Mesothelial cell of epicardium (in vitro differentiated cells): Measurements from ENCODE around the gene MYOF. TPM values are rescaled to one million over a fixed set of nuclear protein-coding genes. Genes with fewer than 3 reads are reported as not detected.
A peak's percentile ranks its signal among the peaks of the same experiment; 100 is the strongest.

Source experiments
- DNase-seq, 2 experiments: peaks; one replicate each; pipeline ENCODE4 v3.0.0; 2021; ENCODE audit warnings: low spot score in 2 of 2; ENCODE audit not compliant: unreplicated experiment in 2 of 2
- H3K27ac Mint-ChIP-seq: 2 replicates; pipeline ENCODE4 v1.8.0; 2021; ENCODE audit warnings: mixed read lengths
- H3K27me3 Mint-ChIP-seq: 2 replicates; pipeline ENCODE4 v1.8.0; 2021; ENCODE audit warnings: low read depth, mixed read lengths
- H3K36me3 Mint-ChIP-seq: 2 replicates; pipeline ENCODE4 v1.8.0; 2021; ENCODE audit warnings: mixed read lengths
- H3K4me1 Mint-ChIP-seq: 2 replicates; pipeline ENCODE4 v1.8.0; 2021; ENCODE audit warnings: mixed read lengths
- H3K4me3 Mint-ChIP-seq: 2 replicates; pipeline ENCODE4 v1.8.0; 2021; ENCODE audit warnings: mild to moderate bottlenecking, moderate library complexity, mixed read lengths
- H3K9me3 Mint-ChIP-seq: 2 replicates; pipeline ENCODE4 v1.8.0; 2021; ENCODE audit warnings: mixed read lengths
- total RNA-seq: library from RNA; stranded (reverse); gene quantifications from 3 replicates; pipeline ENCODE4 v1.2.1, GENCODE V29; 2021
- TF ChIP-seq, protein P1 (sequence below): fragments of 200-600 bp; sonication (generic); IDR thresholded peaks from one replicate; pipeline ENCODE4 v1.5.0; 2021; ENCODE audit warnings: antibody characterized with exemption; ENCODE audit not compliant: unreplicated experiment

The MYOF gene
- total RNA-seq, 1 donor from 2014 or later = 56.0 TPM

DNA sequence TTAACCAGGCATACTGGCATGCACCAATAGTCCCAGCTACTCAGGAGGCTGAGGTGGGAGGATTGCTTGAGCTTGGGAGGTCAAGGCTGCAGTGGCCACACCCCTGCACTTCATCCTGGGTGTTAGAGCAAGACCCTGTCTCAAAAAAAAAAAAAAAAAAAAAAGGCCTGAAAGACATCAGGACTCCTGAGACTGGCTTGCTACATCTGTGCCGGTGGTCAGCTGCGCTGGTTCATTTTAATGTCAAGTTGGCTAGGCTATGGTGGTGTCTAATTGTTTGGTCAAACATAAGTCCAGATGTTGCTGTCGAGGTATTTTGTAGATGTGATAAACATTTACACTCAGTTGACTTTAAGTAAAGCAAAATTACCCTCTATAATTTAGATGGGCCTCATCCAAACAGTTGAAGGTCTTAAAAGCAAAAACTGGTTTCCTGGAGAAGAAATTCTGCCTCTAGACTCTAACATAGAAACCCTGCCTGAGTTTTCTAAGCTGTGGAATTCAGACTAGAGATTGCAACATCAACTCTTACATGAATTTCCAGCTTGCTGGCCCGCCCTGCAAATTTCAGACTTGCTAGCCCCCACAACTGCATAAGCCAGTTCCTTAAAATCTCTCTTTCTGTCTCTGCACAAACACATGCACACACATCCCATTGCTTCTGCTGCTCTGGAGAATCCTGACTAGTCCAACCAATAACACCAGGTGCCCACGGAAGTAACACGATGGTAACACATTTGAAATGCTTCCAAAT, 18.2 kb downstream of the MYOF start:
- TF ChIP-seq, protein P1, sequence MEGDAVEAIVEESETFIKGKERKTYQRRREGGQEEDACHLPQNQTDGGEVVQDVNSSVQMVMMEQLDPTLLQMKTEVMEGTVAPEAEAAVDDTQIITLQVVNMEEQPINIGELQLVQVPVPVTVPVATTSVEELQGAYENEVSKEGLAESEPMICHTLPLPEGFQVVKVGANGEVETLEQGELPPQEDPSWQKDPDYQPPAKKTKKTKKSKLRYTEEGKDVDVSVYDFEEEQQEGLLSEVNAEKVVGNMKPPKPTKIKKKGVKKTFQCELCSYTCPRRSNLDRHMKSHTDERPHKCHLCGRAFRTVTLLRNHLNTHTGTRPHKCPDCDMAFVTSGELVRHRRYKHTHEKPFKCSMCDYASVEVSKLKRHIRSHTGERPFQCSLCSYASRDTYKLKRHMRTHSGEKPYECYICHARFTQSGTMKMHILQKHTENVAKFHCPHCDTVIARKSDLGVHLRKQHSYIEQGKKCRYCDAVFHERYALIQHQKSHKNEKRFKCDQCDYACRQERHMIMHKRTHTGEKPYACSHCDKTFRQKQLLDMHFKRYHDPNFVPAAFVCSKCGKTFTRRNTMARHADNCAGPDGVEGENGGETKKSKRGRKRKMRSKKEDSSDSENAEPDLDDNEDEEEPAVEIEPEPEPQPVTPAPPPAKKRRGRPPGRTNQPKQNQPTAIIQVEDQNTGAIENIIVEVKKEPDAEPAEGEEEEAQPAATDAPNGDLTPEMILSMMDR = no peak
- peaks cover 7% of the 10 kb centered on the region for H3K36me3 Mint-ChIP-seq
- peak overlapping the region; percentile 80 for H3K27ac Mint-ChIP-seq
- no peak for DNase-seq
- peaks cover 3% of the 10 kb centered on the region for H3K9me3 Mint-ChIP-seq
- no peak overlapping the region for H3K4me3 Mint-ChIP-seq
- H3K4me1 Mint-ChIP-seq = peaks cover 66% of the 10 kb centered on the region
- H3K27me3 Mint-ChIP-seq = no peaks in the 10 kb centered on the region

DNA sequence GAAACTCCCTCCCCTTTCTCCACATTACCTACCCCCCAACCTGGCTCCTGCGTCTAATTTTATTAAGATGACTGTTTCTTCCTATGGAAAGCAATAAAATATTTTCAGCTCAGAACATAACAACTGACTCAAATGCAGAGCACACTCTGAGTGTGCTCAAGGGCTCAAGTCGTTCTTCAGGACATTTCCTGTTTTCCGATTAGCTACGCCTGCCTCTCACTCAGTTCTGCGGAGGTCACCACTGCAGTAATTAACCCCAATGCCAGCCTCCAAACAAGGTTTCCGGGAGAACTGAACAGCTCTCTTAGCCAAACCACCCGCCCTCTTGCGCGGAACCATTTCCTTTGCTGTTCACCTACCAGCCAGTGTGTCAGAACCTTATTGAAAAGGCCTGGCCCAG, 19.3 kb downstream of the MYOF start:
- Mint-ChIP-seq H3K36me3 (peaks cover 7% of the 10 kb centered on the region), H3K4me3 (no peak overlapping the region), H3K9me3 (peaks cover 2% of the 10 kb centered on the region), H3K4me1 (peaks cover 60% of the 10 kb centered on the region), H3K27ac (peak overlapping the region; percentile 88), H3K27me3 (no peaks in the 10 kb centered on the region)
- DNase-seq = no peak
- TF ChIP-seq, protein P1 = no peak

DNA sequence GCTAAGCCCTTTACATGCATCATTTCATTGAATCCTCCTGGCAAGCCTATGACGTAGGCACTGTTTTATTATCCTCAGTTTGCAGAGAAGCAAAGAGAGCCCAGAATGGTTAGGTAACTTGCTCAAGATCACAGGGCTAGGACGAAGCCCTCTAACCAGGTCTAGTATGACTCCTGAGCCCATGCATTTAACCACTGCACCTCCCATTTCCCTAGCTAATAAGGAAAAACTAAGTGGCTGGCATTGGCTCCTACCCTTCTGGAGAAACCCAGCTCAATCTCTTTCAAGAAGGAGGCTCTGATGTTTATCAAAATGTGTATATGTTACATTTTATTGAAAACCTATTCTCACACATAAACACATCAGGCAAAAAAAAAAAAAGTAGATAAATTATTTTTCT, 19.8 kb downstream of the MYOF start:
- H3K27me3 Mint-ChIP-seq = no peaks in the 10 kb centered on the region
- DNase-seq = no peak
- peaks cover 61% of the 10 kb centered on the region for H3K4me1 Mint-ChIP-seq
- TF ChIP-seq, protein P1 = no peak
- no peaks in the 10 kb centered on the region for H3K9me3 Mint-ChIP-seq
- H3K36me3 Mint-ChIP-seq = peaks cover 5% of the 10 kb centered on the region
- H3K4me3 Mint-ChIP-seq = no peak overlapping the region
- H3K27ac Mint-ChIP-seq = peak overlapping the region; percentile 37

DNA sequence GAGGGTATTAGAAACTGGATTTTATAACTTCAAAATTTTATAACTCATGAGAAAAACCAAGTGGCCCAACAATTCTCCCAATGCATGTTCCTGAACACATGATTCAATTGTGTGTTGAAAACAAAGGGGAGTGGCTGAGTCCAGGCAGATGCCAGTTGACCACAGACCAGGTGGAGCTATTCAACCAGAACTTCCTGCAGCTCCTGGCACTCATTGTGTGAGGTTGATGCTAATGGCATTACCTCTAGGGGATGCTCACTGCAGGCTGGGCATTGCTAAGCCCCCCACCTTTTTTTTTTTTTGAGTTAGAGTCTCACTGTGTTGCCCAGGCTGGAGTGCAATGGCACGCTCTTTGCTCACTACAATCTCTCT, 20.3 kb downstream of the MYOF start:
- no peak for DNase-seq
- peaks cover 5% of the 10 kb centered on the region for H3K36me3 Mint-ChIP-seq
- TF ChIP-seq, protein P1 = no peak
- H3K9me3 Mint-ChIP-seq = no peaks in the 10 kb centered on the region
- no peak overlapping the region for H3K4me3 Mint-ChIP-seq
- peaks cover 67% of the 10 kb centered on the region for H3K4me1 Mint-ChIP-seq
- no peak overlapping the region for H3K27ac Mint-ChIP-seq
- H3K27me3 Mint-ChIP-seq = no peaks in the 10 kb centered on the region

DNA sequence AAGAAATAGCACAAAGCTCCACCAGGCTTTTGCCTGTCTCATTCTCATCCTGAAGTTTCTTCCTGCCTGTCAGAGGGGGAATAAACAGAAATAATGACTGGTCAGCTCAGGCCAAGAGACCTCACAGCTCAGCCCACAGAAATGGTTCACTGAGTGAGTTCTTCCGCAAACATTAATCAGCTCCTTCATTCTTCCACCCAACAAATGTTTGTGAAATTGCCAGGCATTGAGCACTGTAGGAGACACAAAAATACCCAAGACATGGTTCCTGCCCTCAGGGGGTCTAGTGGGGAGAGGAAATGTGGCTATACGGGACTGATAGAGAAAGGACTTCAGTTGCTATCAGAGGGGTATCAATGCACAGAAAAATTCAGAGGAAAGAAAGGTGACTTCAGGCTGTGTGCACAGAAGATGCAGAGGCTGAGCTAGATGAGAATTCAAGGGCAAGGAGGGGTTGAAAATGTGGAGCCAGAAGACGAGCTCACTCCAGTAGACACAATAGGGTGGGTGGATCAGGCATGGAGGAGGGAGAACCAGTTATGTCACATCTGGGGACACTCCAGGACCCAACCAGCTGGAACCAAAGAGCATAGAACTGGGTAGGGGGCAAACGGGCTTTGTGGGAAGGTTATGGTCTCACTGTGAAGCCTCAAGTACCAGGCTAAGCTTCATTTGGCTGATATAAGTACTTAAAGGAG, 20.9 kb downstream of the MYOF start:
- Mint-ChIP-seq H3K36me3 (peaks cover 9% of the 10 kb centered on the region), H3K27ac (peak overlapping the region; percentile 48), H3K9me3 (no peaks in the 10 kb centered on the region), H3K27me3 (no peaks in the 10 kb centered on the region), H3K4me1 (peaks cover 70% of the 10 kb centered on the region), H3K4me3 (no peak overlapping the region)
- no peak for DNase-seq
- TF ChIP-seq, protein P1 = no peak
